Testis (tissue), 2 donors: ENCODE data around the gene GAPVD1.

Experiments used
- CTCF ChIP-seq, 3 experiments: fragments of 450-650 bp in 2 of 3; fragments of 200-600 bp in 1 of 3; sonication (generic) in 1 of 3; IDR thresholded peaks; one replicate each; pipeline ENCODE4 v1.5.1; 2016 to 2019; ENCODE audit warnings: antibody characterized with exemption in 3 of 3, mild to moderate bottlenecking in 2 of 3, moderate library complexity in 1 of 3
- POLR2A ChIP-seq: fragments of 450-650 bp; IDR thresholded peaks from one replicate; pipeline ENCODE4 v1.6.1; 2017; ENCODE audit warnings: antibody characterized with exemption, mild to moderate bottlenecking, moderate library complexity

DNA sequence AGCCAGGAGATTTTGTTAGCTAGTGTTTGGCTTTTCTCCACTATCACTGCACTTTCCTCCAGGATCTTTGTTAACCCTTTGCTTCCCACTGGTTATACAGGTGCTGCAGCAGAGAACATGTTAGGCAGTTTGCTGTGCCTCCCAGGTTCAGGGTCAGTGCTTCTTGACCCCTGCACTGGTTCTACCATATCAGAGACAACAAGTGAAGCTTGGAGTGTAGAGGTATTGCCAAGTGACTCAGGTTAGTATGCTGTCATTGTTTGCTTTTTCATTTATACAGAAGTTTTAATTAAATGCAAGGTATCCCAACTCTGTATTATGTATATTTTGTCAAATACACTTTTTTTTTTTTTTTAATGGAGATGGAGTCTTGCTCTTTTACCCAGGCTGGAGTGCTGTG is 68.4 kb downstream of the GAPVD1 start:
- TF ChIP-seq CTCF (IDR thresholded peaks at IDR 0.05): no peak
- no peak for TF ChIP-seq POLR2A
